SK-N-MC (cell line): Measurements from ENCODE around the gene CTNND2.

Experiments
- EZH2 ChIP-seq: fragments of 200-600 bp; sonication (generic); IDR thresholded peaks from one replicate; pipeline ENCODE4 v1.6.1; 2017; ENCODE audit warnings: antibody characterized with exemption
- POLR2AphosphoS5 ChIP-seq: IDR thresholded peaks from 2 replicates; pipeline ENCODE4 v1.6.1; 2012; ENCODE audit warnings: mild to moderate bottlenecking, low read depth, low read length, borderline replicate concordance

GRCh38 chr5:11054014-11054413, 850.2 kb downstream of the CTNND2 start:
- TF ChIP-seq EZH2, result no peak
- TF ChIP-seq POLR2AphosphoS5, result no peak
